A673 (cell line): ENCODE data around the gene DPY30.

Experiments
- CTCF ChIP-seq: fragments of 300-800, 200-600 bp; sonication (generic); conservative IDR thresholded peaks from 2 replicates; pipeline ENCODE4 v1.5.1; 2017; ENCODE audit warnings: low read depth, mild to moderate bottlenecking, antibody characterized with exemption, low read length, moderate library complexity, mixed read lengths
- EZH2 ChIP-seq: fragments of 200-600 bp; sonication (generic); IDR thresholded peaks from 2 replicates; pipeline ENCODE4 v1.6.1; 2017; ENCODE audit warnings: borderline replicate concordance, low read depth, mild to moderate bottlenecking, mixed read lengths, antibody characterized with exemption, low read length; ENCODE audit not compliant: poor library complexity, severe bottlenecking

- TF ChIP-seq CTCF = no peak
- TF ChIP-seq EZH2 = no peak
Measured at GRCh38 chr2:32061973-32062861, 22.6 kb upstream of the DPY30 start.
